ELR (cell line): ENCODE data around the gene WNT11.

Source experiments
- DNase-seq: peaks from one replicate; pipeline ENCODE4 v3.0.0-alpha.2; 2015; ENCODE audit warnings: low read depth

WNT11 gene

DNA sequence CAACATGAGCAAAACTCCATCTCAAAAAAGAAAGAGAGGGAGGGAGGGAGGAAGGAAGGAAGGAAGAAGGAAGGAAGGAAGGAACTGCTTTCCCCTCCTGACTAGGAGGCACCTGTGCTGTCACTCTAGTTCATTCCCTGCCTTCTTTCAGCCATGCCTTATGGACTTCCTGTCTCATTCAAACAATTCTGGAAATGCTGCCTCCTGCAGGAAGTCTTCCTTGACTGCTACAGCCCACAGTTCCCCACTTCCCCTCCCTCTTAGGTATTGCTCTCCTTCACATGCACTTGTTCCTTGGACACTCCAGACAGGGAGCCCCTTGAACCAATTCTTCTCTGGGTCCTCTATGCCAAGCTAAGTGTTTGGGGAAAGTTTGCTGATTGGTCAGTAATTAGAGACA is 31.6 kb upstream of the WNT11 start:
- peak; percentile 66 for DNase-seq

DNA sequence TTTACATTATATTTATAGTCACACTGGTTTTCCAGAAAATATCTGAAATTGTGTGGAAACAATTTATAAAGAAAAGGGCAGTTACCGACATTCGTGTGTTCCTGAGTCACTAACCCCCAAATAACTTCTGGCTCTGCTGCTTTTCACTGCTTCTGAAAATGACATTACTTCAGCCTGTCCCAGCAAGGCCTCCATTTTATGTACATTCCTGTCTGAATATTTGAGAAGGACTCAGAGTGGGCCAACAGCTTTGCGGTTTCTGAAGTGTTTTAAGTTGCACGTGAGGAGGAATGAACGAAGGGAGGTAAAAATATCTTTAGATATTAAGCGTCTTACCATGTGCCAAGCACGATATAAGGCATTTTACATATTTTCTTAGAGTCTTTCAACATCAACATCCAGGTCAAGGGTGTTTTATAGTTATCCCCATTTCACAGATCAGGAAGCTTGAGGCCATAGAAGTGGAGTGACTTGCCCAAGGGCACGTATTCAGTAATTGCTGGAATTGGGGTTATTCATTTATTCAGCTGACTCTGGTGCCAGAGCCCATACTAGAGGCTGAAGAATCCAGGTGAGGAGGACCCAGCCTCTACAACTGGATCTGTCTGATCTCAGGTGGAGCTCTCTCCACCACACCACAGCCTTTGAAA is 30.8 kb upstream of the WNT11 start:
- peak; percentile 15 for DNase-seq

DNA sequence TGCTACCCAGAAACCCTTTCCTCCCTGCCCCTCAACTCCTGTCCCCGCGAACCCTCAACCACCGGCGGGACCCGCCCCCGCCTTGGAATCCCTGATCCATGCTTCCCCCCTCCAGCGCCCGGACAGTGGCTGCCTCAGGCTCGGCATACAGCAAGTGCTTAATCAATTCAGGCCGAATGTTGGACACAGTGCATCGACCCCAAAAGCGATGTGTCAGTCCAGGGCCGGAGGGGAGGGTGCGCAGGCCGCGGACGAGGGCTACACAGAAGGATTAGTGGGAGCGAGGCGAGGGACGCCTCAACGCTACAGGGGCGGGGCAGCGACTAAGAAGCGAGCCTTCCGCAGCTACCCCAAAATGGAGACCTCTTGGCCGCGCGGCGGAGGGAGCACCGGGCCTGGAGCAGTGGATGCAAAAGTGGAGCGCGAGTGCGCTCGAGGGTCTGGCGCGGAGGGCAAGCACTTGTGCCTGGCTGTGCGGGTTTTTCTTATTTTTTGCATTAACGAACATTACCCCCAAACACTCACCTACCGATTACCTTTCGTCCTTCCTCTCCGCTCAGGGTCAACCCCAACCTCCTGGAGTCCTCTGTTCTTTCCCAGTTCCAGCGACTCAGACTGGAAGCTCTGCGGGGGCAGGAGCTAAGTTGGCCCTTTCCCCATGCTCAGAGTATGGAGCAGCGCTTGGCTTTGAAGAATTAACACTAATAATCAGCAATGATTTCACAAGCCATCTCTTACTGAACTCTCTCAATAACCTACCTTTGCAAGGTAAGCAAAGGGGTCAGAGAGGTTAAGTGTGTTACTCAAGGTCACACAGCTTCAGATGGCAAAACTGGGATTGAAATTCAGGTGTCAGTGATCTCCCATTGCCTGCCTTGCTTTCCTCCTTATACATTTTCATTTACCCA is 30.0 kb upstream of the WNT11 start:
- peak; percentile 75 for DNase-seq

DNA sequence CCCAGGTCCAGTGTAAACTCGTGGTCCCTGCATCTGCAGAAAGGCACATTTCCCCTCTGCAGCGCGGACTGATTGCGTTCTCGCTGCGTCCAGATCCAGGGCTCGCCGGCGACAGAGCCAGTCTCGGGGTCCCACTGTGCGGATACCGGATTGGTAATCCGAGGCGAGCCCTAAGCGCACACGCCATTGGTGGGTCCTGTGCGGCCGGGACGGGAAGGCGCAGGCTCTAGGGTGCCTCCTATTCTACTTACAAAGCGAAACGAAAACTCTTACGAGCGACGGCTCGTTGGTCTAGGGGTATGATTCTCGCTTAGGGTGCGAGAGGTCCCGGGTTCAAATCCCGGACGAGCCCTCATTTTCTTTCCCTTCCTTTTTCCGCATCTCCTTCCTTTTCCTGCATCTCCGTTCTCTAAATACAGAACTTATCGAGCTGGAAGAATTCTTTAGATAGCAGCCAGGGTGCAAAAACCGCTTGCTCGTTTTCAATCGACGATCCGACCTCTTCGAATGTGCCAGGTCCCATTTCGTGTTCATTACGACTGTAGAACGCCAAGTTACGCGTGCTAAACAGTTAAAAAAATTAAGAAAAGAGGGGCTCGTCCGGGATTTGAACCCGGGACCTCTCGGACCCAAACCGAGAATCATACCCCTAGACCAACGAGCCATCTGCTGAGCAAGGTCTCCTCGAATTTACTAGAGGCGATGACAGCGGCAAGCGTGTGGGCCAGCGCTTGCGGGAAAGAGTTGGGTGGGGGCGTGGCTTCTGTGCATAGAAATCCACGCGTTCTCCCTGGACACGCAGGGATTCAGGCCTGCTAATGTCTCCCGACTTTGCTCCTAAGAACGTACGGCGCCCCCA is 29.2 kb upstream of the WNT11 start:
- peak; percentile 94 for DNase-seq

DNA sequence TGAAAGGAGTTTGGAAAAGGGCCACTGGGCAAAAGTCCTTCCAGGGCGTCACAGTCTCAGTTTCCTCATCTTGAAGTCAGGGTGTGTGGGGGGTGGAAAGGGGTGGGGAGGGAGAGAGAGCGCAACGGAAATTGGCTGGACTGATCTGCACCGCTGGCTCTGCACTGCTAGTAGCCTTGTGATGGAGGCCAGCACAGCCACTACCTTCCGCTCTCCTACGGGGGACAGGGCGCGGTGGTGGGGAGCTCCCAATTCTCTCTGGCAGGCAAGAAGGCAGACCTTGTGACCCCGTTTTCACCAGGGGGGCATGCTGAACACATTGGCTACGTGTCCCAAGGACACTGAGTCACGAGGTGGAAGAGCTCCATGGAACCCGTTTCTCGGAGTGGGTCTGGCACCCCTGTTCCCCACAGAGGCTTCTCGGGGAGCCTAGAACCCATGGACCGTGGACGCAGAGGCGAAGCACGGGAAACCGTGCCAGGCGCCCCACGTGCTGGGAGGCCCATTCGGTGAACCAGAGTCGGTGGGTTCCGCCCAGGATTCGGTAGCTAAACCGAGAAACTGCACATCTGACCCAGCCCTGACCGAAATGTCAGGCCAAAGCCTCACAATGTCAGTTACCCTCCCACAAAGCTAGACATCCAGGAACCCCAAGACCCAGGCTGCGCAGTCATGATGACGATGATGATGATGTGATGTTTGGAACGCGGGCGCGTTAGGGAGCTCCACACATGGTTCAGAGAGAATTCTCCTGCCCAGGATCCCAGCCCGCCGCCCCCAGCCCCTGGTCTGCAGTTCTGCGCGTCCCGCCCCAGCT is 28.3 kb upstream of the WNT11 start:
- peak; percentile 77 for DNase-seq

DNA sequence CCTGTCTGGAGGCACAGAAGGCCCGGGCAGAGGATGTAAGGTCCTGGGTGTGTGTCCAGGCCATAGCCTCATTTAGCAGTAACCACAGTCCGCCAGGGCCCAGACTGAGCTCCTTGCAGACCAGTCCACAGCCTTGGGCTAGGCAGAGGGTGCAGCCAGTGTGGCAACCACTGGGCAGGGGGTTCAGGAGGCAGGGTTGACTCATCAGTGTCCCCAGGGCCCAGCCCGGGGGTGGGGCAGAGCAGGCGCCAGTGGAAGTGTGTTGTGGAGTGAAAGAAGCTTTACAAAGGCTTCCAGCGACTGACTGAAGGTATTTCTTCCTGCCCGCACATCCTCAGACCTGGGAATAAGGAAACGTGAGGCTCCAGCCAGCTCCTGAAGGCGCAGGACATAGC is 27.7 kb upstream of the WNT11 start:
- DNase-seq = no peak

DNA sequence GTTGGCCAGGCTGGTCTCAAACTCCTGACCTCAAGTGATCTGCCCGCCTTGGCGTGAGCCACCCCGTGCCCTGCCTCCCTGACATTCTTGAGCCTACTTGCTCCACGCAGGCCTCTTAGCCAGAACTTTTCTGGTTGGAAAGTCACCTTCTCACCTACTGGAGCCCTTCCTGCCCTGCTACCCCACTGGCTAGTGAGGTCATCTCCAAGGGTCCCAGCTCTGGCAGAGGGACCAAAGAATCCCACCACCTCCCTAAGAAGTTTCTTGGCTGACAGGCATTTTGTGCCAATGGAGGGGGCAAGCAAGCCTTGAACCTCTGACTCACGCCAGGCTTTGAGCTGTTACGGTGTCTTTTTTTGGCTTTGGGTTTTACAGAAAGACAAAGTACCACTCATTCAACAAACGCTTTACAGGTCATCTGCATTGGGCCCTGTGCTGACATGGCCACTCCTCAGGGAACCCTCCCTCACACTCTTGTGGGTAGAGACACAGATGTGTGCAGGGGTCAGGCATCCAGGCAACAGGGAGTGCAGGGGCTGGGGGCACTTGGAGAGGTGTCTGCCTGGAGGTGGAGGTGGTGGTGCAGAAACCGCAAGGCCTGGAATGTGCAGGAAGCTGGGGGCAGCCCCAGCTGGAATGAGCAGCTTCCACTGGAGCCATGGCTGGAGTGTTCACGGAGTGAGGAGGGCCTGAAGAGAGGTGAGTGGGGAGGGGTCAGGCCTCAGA is 27.1 kb upstream of the WNT11 start:
- no peak for DNase-seq

DNA sequence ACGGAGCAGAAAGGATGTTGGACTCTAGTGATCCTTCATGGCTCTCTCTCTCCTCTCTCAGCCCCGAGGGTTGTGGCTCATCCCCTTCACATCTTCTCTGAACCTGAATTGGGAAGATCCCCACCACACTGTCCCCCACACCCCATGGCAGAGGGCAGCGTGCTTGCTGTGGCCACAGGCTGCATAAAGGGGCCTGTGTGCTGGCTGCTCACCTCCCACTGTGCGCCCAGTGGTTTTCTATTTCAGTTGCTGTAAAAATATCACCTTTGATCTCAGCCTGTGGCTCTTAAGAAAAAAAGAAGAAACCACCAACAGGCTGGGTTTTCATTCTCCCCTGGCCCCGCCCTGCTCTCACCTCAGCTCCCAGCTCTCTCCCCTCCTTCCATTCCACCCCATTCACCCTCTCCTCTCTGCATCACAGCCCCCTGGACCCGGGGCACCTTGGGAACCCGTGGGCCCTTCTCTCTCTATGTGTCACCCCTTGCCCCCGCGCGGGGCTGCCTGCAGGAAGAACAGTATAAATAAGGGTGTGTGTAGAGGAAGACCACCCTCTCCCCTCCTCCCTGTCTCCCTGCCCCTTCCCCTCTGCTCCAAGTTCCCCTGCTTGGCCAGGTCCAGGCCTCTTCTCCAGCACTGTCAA is 25.8 kb upstream of the WNT11 start:
- no peak for DNase-seq

DNA sequence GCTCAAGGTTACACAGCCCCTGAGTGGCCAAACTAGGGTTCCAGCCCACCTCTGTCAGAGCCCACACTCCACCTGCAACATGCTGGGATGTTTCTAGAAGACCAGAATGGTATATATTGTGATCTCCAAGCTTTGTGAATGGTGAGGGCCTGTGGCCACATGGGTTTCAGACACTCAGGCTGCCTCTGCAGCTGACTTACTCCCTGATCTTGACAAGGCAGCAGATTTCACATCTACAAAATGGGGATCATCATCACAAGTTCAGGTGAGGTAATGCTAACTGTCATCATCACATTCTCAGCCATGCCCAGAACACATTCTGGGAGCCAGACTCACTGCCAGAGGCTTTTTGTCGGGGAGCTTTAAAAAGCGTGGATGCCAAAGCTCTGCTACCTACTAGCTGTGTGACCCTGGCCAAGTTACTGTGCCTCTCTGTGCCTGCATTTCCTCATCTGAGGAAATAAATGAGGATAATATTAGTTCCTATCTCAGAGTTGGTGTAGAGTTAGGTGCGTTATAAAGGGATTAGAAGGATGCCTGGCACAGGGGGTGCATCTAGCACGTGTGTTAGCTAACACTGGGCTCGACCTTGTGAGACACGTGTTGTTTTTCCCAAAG is 24.9 kb upstream of the WNT11 start:
- DNase-seq = no peak

DNA sequence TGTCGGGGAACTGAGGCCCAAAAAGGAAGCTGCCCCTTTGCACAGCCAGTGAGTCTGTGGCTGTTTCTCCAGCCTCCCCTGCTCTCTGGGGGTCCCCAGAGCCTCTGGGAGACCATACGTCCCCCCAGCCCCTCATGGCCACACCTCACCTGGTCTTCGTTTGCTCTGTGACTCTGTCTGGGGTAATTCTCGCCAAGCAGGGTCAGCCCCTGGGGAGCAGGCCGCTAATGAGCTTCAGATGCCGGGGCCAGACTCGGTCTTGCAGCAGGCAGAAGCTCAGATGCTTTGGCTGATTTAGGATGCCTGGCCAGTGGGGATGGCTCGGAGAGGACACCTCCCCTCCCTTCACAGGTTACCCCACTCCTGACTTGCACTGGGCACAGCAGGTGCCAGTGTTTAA is 24.1 kb upstream of the WNT11 start:
- DNase-seq = no peak

DNA sequence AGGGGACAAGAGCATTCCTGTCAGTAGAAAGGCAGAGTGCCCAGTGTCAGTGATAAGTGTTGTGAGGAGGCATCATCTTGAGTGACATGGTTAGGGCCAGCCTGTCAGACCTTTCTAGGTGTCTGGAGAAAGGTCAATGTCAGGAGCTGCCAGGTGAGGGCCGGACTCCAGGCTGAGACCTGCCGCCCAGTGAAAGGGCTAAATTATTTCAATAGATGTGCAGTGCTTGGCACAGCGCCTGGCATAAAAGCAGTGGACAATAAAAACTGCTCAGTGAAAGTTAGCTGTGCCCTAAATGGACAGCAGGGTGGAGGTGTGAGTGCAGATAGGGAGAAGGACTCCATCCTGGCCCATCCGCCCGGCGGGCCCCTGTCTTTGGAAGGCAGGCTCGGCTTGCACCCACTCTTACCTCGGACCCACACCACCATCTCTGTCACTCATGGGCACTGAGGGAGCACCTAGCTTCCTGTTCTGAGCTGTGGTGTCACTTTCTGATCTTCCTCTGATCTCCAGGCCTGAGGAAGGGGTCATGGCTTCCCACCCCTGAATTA is 23.5 kb upstream of the WNT11 start:
- DNase-seq = no peak

DNA sequence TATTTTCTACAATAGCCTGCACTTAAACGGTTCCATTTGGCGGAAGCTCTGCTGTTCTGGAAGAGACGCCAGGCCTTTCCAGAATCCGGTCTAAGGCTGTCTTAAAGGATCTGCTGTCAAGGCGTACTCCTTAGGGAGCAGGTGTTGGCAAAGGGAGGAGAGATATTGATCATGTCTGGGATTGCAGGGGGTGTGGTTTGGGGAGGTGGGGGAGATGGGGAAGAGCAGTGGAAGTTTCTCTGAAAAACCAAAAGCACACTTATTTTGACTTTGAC is 22.5 kb upstream of the WNT11 start:
- DNase-seq = no peak

DNA sequence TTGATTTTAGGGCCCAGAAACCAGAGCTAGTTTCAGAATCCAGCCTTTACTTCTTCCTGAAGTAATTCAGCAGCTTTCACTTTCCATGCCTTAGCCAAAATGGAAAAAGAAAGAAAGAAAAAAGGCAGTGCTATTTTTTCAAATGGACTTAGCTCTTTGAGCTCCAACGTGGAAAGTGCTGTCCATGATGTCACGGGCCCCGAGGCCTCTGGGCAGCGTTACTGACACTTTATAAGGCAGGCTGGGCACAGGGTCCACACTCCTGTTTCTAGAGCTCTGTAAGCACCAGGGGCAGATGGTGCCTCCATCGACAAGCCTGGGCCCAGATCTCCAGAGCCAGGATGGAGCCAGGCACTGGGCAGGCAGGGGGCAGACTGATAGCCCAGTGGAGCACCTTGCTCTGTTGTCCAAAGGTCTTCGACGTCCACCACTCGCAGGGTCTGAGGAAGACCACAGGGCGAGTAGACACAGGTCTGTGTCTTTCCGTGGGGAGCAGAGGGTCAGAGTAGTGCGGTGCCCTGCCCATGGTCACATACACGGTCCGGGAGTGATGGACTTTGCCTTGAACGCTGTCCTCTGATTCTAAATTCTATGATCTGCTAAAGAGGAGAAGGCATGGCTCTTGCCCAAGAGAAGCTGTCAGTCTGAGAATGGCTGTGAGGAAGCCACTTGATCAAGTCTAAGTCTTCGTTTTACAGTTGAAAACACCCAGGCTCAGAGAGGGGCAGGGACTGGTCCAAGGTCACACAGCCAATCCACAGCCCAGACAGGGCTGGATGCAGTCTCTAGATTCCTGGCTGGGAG is 22.0 kb upstream of the WNT11 start:
- no peak for DNase-seq

DNA sequence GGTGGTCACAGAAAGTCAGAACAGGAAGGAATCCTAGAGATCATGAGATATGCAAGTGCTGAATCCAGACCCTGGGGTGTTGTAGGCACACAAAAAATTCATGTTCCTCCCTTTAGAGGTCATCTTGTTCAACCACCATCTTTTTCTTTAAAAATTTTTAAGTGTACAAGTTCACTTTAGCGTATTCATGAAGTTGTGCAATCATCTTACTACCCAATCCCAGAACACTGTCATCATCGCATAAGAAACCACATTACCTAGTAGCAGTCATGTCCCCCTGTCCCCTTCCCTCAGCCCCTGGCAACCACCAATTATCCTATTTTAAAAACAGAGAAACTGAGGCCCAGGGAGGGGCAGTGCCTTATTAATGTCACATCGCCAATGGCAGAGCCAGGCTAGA is 20.3 kb upstream of the WNT11 start:
- no peak for DNase-seq

DNA sequence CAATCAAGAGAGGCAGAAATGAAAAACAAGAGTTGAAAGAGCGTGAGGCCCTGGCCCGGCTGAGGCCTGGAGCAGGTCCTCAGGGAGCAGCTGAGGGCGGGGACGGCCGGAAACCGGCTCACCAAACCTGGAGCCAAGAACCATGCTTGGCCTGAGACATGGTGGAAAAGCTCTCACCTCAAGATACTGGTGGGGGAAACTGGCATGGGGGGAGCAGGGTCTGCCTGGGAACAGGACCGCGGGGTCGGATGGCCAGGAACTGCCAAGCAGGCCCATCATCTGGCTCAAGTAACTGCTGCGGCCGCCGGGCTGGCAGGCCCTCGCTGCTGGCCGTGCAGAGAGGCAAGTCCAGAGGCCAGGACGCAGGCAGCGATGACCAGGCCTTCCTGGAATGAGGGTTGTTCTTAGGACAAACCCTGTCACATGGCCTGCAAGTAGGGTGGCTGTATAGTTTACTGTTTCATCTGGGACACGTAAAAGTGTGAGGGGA is 18.9 kb upstream of the WNT11 start:
- no peak for DNase-seq

DNA sequence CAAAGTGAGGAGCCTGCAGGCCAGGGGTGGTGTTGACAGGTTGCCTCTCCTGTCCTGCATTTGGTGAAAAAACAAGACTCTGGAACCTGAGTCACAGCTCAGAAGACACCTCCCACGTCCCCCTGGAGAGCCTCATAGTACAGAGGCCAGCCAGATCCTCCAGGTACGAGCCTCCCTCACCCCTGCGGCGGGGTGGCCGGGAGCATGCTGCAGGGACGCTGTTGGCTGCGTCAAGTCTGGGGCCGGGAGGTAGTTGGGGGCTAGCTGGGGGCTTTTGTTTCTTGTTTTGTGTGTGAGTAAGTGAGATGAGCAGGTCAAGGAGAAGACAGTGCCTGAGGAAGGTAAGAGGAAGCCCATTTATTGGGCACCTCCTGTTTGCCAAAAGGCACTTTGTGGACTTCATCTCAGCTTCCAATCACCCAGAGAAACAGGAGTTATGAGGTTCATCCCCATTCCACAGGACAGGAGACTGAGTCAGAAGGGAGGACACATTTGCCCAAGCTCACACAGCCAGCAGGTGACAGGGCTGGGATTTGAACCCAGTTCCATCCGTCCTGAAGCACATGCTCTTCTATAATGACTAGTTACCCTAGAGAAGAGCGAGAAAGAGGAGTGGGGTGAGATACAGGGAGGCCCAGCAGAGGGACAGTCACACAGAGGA is 18.3 kb upstream of the WNT11 start:
- DNase-seq = no peak

DNA sequence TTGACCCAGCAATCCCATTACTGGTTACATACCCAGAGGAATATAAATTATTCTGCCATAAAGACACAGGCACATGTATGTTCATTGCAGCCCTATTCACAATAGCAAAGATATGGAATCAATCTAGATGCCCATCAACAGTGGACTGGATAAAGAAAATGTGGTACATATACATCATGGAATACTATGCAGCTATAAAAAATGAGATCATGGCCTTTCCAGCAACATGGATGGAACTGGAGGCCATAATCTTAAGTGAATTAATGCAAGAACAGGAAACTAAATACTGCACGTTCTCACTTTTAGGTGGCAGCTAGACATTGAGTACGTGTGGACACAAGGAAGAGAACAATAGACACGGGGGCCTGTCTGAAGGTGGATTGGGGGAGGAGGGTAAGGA is 15.1 kb upstream of the WNT11 start:
- no peak for DNase-seq

DNA sequence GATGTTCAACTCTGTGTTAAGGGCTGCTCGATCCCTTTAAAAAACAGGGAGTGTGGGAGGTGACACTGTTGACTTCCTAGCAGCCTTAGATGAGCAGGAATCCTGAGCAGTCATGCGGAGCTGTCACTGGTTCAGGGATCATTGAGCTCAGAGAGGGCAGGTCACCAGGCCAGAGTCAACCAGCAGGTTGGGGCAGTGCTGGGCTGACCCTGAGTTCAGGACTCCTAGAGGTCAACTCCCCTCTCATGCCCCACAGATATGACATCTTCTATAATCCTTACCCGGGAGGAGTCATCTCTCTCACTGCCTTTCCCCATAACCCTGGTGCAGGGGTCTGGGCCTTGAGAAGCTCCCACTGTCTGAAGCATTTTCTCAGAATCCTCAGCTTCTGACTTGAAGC is 12.9 kb upstream of the WNT11 start:
- DNase-seq = no peak
